NCI-H1694 (cell line): ENCODE results near the gene PTPRK.

Source experiments
- DNase-seq: peaks from one replicate; lab custom pipeline; 2025; lab: John Stamatoyannopoulos, UW

Gene PTPRK

DNA sequence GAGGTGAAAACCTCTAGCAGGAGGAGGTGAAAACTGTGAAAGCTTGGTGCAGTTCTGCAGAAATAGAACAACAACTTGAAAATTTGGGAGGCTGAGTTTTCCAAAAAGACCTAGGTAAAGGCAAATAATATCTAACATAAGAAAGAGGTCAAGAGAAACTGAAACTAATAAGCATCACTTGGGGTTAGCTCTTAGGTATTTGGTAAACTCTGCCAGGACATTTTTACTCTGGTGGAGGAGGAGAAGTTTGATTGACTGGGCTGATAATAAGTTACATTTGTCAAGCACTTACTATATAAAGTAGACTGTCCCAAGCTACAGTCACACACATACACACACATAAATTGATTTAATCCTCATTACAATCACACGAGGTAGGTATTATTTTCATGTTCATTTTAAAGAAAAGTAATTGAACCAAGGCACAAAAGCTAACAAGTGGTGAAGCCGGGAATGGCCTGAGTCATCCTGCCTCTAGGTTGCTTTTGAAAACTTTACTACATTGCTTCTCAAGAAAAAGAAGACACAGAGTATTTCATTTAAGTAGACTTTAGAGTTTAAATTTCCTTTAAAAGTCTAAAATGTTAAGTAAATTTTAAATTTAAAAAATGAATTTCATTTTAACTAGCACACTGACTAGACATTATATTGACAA, 275.5 kb downstream of the PTPRK start:
- DNase-seq, result no peak

DNA sequence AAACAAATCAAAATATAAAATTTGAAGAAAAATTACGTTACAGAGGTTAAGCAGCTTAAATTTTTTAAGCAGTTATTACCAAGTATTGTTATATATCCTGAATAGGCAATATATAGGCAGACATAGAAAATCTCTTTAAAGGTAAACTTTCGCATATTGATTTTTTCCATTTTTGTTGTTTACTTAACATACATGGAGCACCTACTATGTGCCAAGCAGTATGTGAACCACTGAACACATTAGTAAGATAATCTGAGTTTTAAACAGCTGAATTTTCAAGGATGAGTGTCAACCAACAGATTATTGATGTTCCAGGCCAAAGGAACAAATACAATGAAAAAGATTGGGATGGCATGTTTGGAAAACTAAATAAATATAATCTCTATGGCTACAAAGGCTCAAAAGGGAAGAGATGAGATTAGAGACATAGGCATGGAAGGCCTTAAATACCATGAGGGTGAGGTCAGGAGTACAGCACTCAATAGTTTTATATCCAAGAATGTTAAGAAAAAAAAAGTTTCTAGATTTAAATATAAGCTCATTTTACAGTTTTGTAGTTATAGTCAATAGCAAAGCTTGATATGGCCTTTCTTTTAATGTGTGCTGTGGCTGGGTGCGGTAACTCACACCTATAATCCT, 277.5 kb downstream of the PTPRK start:
- no peak for DNase-seq

- no peak for DNase-seq
Measured at GRCh38 chr6:128241216-128241615, 279.2 kb downstream of the PTPRK start.

DNA sequence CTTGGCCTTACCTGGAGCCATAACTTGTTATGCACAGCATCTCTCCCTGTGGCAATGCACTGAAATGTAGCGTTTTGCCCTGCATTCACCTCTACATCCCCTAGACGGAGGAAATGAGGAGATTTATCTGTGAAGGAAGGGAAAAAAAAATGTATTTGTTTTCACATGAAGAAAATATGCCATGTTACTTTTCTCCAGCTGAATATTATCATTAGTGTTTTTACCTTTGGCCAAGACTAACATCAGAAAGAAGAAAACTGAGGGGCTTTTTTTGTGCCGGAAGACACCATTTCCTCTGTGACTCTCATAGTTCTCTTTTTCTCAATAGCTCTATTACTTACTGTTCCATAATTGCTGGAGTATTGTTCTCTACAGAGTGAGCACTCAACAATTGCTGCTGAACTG, 280.4 kb downstream of the PTPRK start:
- no peak for DNase-seq

DNA sequence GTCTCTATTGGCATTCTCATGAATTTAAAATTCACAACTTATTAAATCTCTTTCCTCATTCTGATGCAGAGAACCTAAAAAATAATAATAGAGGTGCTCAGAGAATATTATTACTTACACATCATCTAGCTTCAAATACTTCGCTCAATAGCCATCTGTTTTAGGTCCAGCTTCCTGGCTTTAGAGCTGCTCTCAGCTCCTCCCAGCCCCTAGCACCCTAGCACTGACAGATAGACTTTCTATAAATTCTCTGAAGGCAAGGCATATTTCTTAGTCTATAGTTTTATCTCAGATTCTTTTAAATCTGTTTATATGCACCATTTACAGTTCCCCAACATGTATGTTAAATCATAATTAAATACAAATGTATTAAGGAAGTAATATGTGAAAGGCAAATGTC, 281.3 kb downstream of the PTPRK start:
- no peak for DNase-seq

DNA sequence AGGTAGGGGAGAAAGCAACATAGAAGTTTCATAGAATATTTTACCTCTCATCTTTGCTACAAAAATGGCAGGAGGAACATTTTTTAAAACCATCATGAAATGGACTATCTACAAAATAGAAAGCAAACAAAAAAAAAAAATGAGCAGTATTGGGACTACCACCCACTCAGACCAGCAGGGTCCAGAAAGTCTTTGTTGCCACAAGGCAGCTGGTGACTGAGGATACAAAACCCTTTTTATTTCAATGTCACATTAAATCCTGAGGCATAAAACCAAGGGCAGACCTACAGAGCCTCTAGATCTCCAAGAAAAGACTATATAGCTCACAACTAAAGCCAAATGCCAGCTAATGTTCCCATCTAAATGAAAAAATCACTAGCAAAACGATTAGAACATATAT, 282.2 kb downstream of the PTPRK start:
- no peak for DNase-seq

DNA sequence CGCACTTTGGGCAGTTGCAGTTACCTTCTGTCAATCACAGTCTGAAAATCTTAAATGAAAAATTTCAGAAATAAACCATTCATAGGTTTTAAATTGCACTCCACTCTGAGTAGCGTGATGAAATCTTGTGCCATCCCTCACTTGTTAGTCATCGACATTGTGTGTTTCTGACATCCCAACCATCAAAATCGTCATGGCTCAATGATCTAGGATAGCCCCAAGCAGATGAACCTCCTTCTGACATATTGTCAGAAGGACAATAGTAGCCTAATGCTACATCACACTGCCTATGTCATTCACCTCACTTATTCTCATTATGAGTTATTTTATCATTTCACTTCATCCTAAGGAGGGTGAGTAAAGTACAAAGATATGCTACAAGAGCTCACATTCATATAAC, 284.8 kb downstream of the PTPRK start:
- no peak for DNase-seq

DNA sequence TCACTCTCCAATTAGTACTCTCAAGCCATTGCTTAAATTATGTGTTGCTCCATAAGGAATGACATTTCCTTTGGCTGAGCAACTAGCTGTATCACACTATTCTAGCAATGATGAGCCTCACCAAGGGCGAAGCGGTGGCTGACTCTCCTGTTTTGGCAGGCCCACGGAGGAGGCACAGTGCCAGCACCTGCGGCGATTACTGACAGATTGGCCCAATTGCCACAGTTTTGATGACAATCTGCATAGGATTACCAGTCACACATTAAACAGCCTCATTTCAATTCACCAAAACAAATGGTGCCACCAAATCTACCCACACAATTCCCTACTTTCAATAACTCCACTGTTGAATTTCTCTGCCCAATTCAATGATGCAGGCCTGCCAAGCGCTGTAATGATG, 286.9 kb downstream of the PTPRK start:
- DNase-seq, result peak; percentile 88

- no peak for DNase-seq
Measured at GRCh38 chr6:128230267-128230989, 290.0 kb downstream of the PTPRK start.

DNA sequence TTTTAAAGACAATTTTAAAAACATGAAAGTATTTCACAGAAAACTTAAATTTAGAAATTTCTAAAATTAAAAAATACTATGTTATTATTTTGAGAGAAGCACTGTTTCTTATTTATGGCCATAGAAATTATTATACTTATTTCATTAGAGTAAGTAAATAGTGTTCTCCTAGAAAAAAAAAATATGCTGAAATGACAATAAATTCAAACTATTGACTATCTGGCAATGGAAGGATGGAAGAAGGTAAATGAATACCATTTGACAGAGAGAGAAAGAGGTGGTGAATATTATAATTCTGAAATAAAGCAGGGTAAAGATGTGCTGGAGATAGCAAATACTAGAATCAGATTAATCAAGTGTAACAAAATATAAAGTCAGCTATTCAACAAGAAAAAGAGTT, 294.8 kb downstream of the PTPRK start:
- no peak for DNase-seq

- DNase-seq, result no peak
Measured at GRCh38 chr6:128216917-128217316, 303.5 kb downstream of the PTPRK start.

GRCh38 chr6:128209771-128210170, 310.6 kb downstream of the PTPRK start:
- no peak for DNase-seq

DNA sequence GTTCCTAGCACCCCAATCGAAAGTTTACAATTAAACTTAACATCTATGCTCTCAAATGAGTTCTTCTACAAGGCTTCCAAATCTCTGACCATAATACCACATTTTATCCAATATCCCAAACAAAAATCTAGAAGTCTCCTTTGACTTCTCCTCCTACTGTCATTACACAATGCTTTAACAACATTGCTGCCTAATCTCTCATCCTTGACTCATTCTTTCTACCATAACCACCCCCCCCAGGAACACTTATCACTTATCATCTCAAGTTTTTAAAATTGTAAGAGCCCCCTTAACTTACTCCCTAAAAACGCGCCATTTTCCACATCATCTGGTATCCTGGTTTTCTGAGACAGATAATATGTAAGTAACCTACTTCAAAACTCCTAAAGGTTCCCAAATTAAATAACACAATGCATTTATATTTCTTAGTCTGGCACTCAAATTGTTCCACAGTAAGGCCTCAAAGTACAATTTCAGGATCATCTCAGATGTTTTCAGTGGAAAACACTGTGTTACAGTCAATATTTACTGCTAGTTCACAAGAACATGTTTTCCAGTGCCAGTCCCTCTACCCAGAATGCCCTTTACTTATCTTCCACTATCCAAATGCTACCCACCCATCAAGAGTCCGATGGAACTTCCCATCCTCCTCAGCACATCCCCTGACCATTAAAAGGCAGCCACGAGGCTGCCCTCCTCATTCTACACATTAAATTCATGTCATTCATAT, 311.4 kb downstream of the PTPRK start:
- no peak for DNase-seq

- no peak for DNase-seq
Measured at GRCh38 chr6:128208078-128208477, 312.3 kb downstream of the PTPRK start.

DNA sequence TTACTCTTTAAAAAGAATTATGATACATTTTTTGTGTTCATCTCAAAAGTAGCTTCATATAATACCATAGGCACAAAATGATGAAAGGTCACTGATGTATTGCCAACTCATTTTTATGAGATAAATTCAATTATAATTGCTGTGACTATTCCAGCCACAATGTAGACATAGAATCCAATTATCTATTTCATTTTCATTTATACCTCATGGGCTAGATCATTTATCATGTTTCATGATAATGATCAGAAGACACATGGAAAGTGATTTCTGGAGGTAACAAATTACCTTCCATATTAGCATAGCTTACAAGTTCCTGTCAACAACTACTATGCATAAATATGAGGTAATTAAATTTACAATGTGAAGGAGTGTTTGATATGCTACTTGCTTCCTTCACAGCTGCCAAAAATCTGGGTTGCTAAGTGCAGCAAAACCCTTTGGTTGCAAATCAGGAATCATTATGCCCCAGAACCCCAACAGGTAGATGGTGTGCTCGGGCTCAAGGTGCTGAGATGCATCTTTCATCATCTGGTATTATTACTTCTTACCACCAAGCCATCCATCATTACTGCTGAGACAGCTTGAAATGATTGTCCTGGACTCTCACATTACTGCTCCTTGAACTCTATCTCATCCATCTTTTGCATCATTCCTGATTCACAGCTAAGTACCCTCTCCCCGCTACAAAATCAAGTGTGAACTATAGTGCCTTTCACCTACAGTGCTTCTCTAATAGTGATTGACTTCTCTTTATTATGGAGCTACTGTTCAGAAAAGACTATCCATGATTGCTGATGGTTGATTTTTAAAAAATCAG, 313.6 kb downstream of the PTPRK start:
- no peak for DNase-seq

DNA sequence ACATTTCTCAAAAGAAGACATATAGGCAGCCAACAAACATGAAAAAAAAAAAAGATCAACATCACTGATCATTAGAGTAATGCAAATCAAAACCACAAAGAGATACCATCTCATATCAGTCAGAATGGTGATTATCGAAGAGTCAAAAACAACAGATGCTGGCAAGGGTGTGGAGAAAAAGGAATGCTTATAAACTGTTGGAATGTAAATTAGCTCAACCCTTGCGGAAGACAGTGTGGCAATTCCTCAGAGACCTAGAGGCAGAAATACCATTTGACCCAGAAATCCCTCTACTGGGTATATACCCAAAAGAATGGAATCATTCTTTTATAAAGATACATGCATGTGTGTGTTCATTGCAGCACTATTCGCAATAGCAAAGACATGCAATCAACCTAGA, 315.8 kb downstream of the PTPRK start:
- no peak for DNase-seq

GRCh38 chr6:128202169-128202765, 318.1 kb downstream of the PTPRK start:
- DNase-seq, result no peak

- DNase-seq, result no peak
Measured at GRCh38 chr6:128200789-128201188, 319.6 kb downstream of the PTPRK start.

- no peak for DNase-seq
Measured at GRCh38 chr6:128199461-128199860, 320.9 kb downstream of the PTPRK start.

- DNase-seq, result no peak
Measured at GRCh38 chr6:128192972-128193371, 327.4 kb downstream of the PTPRK start.

GRCh38 chr6:128188678-128189077, 331.7 kb downstream of the PTPRK start:
- DNase-seq, result no peak
